BE2C (cell line): ENCODE results near the gene RFC5.

Experiments used
- DNase-seq: peaks from one replicate; pipeline ENCODE4 v3.0.0-alpha.2; 2020
- H3K27me3 ChIP-seq: fragments of 250-450 bp; sonication (Bioruptor Pico); 2 replicates; pipeline ENCODE4 v1.5.1; 2020; ENCODE audit warnings: mild to moderate bottlenecking
- H3K36me3 ChIP-seq: fragments of 250-450 bp; sonication (Bioruptor Pico); 2 replicates; pipeline ENCODE4 v1.5.1; 2020; ENCODE audit warnings: mild to moderate bottlenecking
- H3K4me1 ChIP-seq: fragments of 250-450 bp; sonication (Bioruptor Pico); 2 replicates; pipeline ENCODE4 v1.5.1; 2020
- H3K4me3 ChIP-seq: 2 replicates; pipeline ENCODE4 v1.5.1; 2011; ENCODE audit warnings: low read depth, low read length
- H3K9me3 ChIP-seq: fragments of 250-450 bp; sonication (Bioruptor Pico); 2 replicates; pipeline ENCODE4 v1.5.1; 2020
- CTCF ChIP-seq: IDR thresholded peaks from 2 replicates; pipeline ENCODE4 v1.5.1; 2012; ENCODE audit warnings: mild to moderate bottlenecking, low read depth, low read length

The RFC5 gene

GRCh38 chr12:118011377-118011776, 5.1 kb upstream of the RFC5 start:
- no peak for TF ChIP-seq CTCF

DNA sequence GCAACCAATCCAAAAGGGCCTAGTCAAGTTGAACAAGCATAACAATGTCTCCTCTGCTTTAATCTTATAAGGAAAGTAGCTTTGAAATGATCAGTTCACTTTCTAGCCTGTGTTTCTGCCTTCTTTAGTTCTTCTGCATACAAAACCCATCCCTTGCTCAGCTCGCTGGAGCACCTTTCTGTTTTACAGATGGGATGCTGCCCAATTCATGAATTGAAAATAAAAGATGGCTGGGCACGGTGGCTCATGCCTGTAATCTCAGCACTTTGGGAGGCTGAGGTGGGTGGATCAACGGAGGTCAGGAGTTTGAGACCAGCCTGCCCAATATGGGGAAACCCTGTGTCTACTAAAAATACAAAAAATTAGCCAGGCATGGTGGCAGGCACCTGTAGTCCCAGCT, 4.5 kb upstream of the RFC5 start:
- H3K27me3 ChIP-seq: no peaks in the 10 kb centered on the region; the same call in 1 of the 2 replicates
- no peaks in the 10 kb centered on the region for H3K9me3 ChIP-seq
- no peaks in the 10 kb centered on the region for H3K4me1 ChIP-seq
- H3K36me3 ChIP-seq: no peaks in the 10 kb centered on the region
- no peak overlapping the region for H3K4me3 ChIP-seq
- no peak for TF ChIP-seq CTCF
- no peak for DNase-seq

More at GRCh38 chr12:118011377-118011776, 5.1 kb upstream of the RFC5 start:
- Histone ChIP-seq H3K27me3 (no peaks in the 10 kb centered on the region; the same call in 1 of the 2 replicates), H3K4me1 (no peaks in the 10 kb centered on the region), H3K9me3 (no peaks in the 10 kb centered on the region), H3K36me3 (no peaks in the 10 kb centered on the region), H3K4me3 (no peak overlapping the region)
- no peak for DNase-seq

DNA sequence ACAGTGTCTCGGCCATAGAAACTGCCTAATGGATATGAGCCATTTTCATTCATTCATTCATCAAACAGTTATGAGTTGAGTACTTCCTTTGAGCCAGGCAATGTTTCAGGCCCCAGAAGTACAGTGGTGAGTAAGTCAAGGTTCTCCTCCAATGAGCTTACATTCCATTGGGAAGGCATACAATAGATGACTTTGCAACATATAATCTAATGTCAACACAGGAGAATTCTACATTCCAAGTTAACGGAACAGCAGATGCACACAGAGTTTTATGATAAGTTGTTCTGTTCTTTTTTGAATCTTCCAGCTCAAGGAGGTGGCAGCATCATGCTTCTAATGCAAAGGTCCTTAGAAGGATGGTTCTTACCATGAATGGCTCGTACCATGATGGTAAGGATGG, 3.2 kb upstream of the RFC5 start:
- Histone ChIP-seq H3K4me3 (no peak overlapping the region), H3K27me3 (no peaks in the 10 kb centered on the region; the same call in 1 of the 2 replicates), H3K36me3 (no peaks in the 10 kb centered on the region), H3K4me1 (no peaks in the 10 kb centered on the region), H3K9me3 (no peaks in the 10 kb centered on the region)
- TF ChIP-seq CTCF: no peak
- DNase-seq: no peak

DNA sequence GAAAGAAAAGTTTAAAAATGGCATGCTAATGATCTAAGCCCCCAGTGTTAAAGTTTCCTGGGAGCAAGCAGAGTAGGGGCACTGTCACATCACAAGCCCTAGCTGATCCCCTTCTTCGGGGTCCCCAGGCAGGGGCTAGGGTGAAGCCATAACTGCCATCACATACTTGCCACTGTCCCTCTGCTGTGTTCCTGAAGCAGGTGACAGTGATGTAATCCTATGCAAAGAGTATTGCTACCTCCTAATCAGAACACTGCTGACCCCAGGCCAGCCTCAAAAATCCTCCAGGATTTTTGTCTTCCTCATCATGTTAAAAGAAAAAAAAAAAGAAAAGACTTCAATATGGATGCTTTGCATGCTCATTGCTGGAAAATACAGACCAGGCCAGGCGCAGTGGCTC, 1.2 kb upstream of the RFC5 start:
- Histone ChIP-seq H3K4me3 (no peak overlapping the region), H3K4me1 (no peaks in the 10 kb centered on the region), H3K36me3 (peaks cover 16% of the 10 kb centered on the region), H3K27me3 (no peaks in the 10 kb centered on the region), H3K9me3 (no peaks in the 10 kb centered on the region)
- DNase-seq: no peak
- TF ChIP-seq CTCF: no peak

GRCh38 chr12:118015944-118016343, 559 bp upstream of the RFC5 start:
- Histone ChIP-seq H3K4me3 (peak overlapping the region; percentile 71), H3K4me1 (no peaks in the 10 kb centered on the region), H3K9me3 (no peaks in the 10 kb centered on the region), H3K36me3 (peaks cover 20% of the 10 kb centered on the region), H3K27me3 (no peaks in the 10 kb centered on the region)
- TF ChIP-seq CTCF: no peak
- DNase-seq: no peak

DNA sequence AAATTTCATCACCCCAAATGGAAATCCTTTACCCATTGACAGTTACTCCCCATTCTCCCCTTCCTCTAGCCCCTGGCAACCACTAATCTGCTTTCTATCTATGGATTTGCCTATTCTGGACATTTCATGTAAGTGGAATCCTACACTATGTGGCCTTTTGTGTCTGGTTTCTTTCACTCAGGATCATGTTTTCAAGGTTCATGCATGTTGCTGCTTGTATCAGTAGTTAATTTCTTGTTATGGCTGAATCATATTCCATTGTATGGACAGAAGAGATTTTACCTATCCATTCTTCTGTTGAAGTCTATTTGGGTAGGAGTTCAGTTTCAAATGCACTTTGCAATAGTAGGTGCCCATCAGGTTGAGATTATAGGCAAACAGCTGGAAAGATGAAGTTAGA, 1.4 kb downstream of the RFC5 start:
- no peaks in the 10 kb centered on the region for H3K27me3 ChIP-seq
- no peak for DNase-seq
- peaks cover 38% of the 10 kb centered on the region for H3K36me3 ChIP-seq
- no peak for TF ChIP-seq CTCF
- H3K4me1 ChIP-seq: no peaks in the 10 kb centered on the region
- H3K9me3 ChIP-seq: no peaks in the 10 kb centered on the region
- H3K4me3 ChIP-seq: peak overlapping the region; percentile 71
